HEK293 (cell line): ENCODE measurements around the gene INO80E.

ENCODE experiments used
- BCL11A ChIP-seq: fragments of 450-650 bp; formaldehyde crosslinking; IDR thresholded peaks from 2 replicates; pipeline ENCODE4 v1.5.1; 2016; ENCODE audit warnings: low read depth, missing biosample characterization, missing genetic modification characterization
- BCL11B ChIP-seq: fragments of 450-650 bp; formaldehyde crosslinking; IDR thresholded peaks from 2 replicates; pipeline ENCODE4 v1.5.1; 2016; ENCODE audit warnings: low read depth, missing biosample characterization, missing genetic modification characterization
- ELK4 ChIP-seq: IDR thresholded peaks from 2 replicates; pipeline ENCODE4 v1.6.1; 2011; ENCODE audit warnings: mild to moderate bottlenecking, low read depth, low read length, borderline replicate concordance
- MYNN ChIP-seq: fragments of 450-650 bp; formaldehyde crosslinking; IDR thresholded peaks from 2 replicates; pipeline ENCODE4 v1.5.1; 2016; ENCODE audit warnings: missing biosample characterization, missing genetic modification characterization, borderline replicate concordance
- SP2 ChIP-seq: fragments of 450-650 bp; formaldehyde crosslinking; IDR thresholded peaks from 2 replicates; pipeline ENCODE4 v1.5.1; 2016; ENCODE audit warnings: missing biosample characterization, missing genetic modification characterization
- WT1 ChIP-seq: fragments of 450-650 bp; formaldehyde crosslinking; IDR thresholded peaks from 2 replicates; pipeline ENCODE4 v1.5.1; 2016; ENCODE audit warnings: missing biosample characterization, missing genetic modification characterization
- ZBTB1 ChIP-seq: fragments of 450-650 bp; formaldehyde crosslinking; IDR thresholded peaks from 2 replicates; pipeline ENCODE4 v1.5.1; 2016; ENCODE audit warnings: missing biosample characterization, missing genetic modification characterization
- ZBTB17 ChIP-seq: fragments of 450-650 bp; formaldehyde crosslinking; IDR thresholded peaks from 2 replicates; pipeline ENCODE4 v1.5.1; 2016; ENCODE audit warnings: missing biosample characterization, missing genetic modification characterization
- ZBTB20 ChIP-seq: fragments of 450-650 bp; formaldehyde crosslinking; IDR thresholded peaks from 2 replicates; pipeline ENCODE4 v1.5.1; 2016; ENCODE audit warnings: missing biosample characterization, missing genetic modification characterization
- ZFP69B ChIP-seq: fragments of 450-650 bp; formaldehyde crosslinking; IDR thresholded peaks from 2 replicates; pipeline ENCODE4 v1.5.1; 2016; ENCODE audit warnings: missing biosample characterization, missing genetic modification characterization
- ZNF133 ChIP-seq: fragments of 450-650 bp; formaldehyde crosslinking; IDR thresholded peaks from 2 replicates; pipeline ENCODE4 v1.5.1; 2016; ENCODE audit warnings: missing biosample characterization, missing genetic modification characterization
- ZNF16 ChIP-seq: fragments of 450-650 bp; formaldehyde crosslinking; IDR thresholded peaks from 2 replicates; pipeline ENCODE4 v1.5.1; 2016; ENCODE audit warnings: low read depth, missing biosample characterization, missing genetic modification characterization
- ZNF174 ChIP-seq: fragments of 450-650 bp; formaldehyde crosslinking; IDR thresholded peaks from 2 replicates; pipeline ENCODE4 v1.5.0; 2017; ENCODE audit warnings: missing biosample characterization, mild to moderate bottlenecking, missing genetic modification characterization
- ZNF23 ChIP-seq: fragments of 450-650 bp; formaldehyde crosslinking; IDR thresholded peaks from 2 replicates; pipeline ENCODE4 v1.5.1; 2016; ENCODE audit warnings: missing biosample characterization, missing genetic modification characterization, borderline replicate concordance
- ZNF354C ChIP-seq: fragments of 450-650 bp; formaldehyde crosslinking; IDR thresholded peaks from 2 replicates; pipeline ENCODE4 v1.5.1; 2016; ENCODE audit warnings: missing biosample characterization, missing genetic modification characterization, low read depth, borderline replicate concordance
- ZNF37A ChIP-seq: fragments of 450-650 bp; IDR thresholded peaks from 2 replicates; pipeline ENCODE4 v1.5.1; 2018; ENCODE audit warnings: missing biosample characterization, missing genetic modification characterization
- ZNF513 ChIP-seq: fragments of 450-650 bp; IDR thresholded peaks from 2 replicates; pipeline ENCODE4 v1.5.1; 2018; ENCODE audit warnings: missing biosample characterization, missing genetic modification characterization
- ZNF530 ChIP-seq: fragments of 450-650 bp; formaldehyde crosslinking; IDR thresholded peaks from 2 replicates; pipeline ENCODE4 v1.5.1; 2016; ENCODE audit warnings: low read depth, missing biosample characterization, missing genetic modification characterization
- ZNF548 ChIP-seq: fragments of 450-650 bp; formaldehyde crosslinking; IDR thresholded peaks from 2 replicates; pipeline ENCODE4 v1.5.1; 2016; ENCODE audit warnings: missing biosample characterization, missing genetic modification characterization
- TF ChIP-seq, protein P1 (sequence below): fragments of 450-650 bp; formaldehyde crosslinking; IDR thresholded peaks from 2 replicates; pipeline ENCODE4 v1.5.1; 2016; ENCODE audit warnings: missing biosample characterization, missing genetic modification characterization
- TF ChIP-seq, protein P2 (sequence below): fragments of 450-650 bp; formaldehyde crosslinking; IDR thresholded peaks from 2 replicates; pipeline ENCODE4 v1.5.0; 2017; ENCODE audit warnings: missing biosample characterization, missing genetic modification characterization, borderline replicate concordance
- TF ChIP-seq, protein P3 (sequence below): fragments of 450-650 bp; formaldehyde crosslinking; IDR thresholded peaks from 2 replicates; pipeline ENCODE4 v1.5.1; 2016; ENCODE audit warnings: missing biosample characterization, missing genetic modification characterization, borderline replicate concordance
- TF ChIP-seq, protein P4 (sequence below): fragments of 450-650 bp; formaldehyde crosslinking; IDR thresholded peaks from 2 replicates; pipeline ENCODE4 v1.5.1; 2017; ENCODE audit warnings: missing biosample characterization, missing genetic modification characterization

The INO80E gene

DNA sequence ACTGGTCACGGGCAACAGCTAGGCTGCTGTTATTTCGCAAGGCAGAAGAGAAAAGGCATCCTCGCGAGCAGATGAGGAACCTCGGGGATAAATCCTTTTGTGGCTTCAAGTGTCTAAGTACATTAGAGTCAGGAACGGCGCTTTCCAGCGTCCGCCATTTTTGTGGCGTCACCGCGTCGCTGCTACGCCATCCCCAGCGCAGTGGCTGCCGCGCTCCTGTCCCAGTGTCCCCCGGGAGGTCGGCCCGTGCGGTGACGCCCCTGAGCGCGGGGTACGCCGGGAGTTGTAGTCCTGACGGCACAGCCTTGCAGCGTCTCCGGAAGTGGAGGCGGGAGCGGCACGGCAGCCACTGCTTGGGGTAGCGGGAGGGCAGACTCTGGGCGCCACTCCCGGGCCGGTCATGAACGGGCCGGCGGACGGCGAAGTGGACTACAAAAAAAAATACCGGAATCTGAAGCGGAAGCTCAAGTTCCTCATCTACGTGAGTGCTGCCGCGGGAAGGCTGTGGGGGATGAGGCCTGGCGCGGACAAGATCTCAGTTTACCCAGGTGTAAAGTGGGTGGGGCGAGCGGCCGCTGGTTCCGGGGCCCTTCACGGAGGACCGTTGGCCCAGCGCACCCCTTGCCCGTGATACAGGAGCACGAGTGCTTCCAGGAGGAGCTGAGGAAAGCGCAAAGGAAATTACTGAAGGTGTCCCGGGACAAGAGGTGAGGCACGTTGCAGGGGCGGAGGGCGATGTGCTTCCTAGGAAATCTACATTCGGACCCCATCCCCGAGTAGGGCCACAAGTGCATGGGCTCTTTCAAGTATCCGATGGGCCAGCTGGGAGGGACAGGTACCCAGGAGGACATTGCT is at the start of gene INO80E (continued):
- TF ChIP-seq, protein P1, sequence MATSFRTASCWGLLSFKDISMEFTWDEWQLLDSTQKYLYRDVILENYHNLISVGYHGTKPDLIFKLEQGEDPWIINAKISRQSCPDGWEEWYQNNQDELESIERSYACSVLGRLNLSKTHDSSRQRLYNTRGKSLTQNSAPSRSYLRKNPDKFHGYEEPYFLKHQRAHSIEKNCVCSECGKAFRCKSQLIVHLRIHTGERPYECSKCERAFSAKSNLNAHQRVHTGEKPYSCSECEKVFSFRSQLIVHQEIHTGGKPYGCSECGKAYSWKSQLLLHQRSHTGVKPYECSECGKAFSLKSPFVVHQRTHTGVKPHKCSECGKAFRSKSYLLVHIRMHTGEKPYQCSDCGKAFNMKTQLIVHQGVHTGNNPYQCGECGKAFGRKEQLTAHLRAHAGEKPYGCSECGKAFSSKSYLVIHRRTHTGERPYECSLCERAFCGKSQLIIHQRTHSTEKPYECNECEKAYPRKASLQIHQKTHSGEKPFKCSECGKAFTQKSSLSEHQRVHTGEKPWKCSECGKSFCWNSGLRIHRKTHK (tag by site-specific recombination) = no peak
- TF ChIP-seq ZNF174 (tag by site-specific recombination) (no peak), ZNF548 (tag by site-specific recombination) (peak; percentile 80; the same call in 1 of the 2 replicates), ZBTB20 (peak; percentile 100), ZNF513 (tag by site-specific recombination) (no peak; the same call in 1 of the 2 replicates), MYNN (no peak), ZNF16 (0 out of 2 replicates have a peak, but pooled peaks have one; percentile 32), ZNF354C (tag by site-specific recombination) (no peak), ZBTB17 (tag by site-specific recombination) (peak; percentile 86), SP2 (tag by site-specific recombination) (peak; percentile 86), ZNF23 (no peak), ZFP69B (tag by site-specific recombination) (no peak; the same call in 1 of the 2 replicates), WT1 (tag by site-specific recombination) (0 out of 2 replicates have a peak, but pooled peaks have one; percentile 41), BCL11B (0 out of 2 replicates have a peak, but pooled peaks have one; percentile 14), ZNF530 (tag by site-specific recombination) (no peak), ZNF37A (tag by site-specific recombination) (no peak), ELK4 (no peak), ZBTB1 (tag by site-specific recombination) (no peak), BCL11A (tag by site-specific recombination) (no peak), ZNF133 (0 out of 2 replicates have a peak, but pooled peaks have one; percentile 16)
- TF ChIP-seq, protein P2, sequence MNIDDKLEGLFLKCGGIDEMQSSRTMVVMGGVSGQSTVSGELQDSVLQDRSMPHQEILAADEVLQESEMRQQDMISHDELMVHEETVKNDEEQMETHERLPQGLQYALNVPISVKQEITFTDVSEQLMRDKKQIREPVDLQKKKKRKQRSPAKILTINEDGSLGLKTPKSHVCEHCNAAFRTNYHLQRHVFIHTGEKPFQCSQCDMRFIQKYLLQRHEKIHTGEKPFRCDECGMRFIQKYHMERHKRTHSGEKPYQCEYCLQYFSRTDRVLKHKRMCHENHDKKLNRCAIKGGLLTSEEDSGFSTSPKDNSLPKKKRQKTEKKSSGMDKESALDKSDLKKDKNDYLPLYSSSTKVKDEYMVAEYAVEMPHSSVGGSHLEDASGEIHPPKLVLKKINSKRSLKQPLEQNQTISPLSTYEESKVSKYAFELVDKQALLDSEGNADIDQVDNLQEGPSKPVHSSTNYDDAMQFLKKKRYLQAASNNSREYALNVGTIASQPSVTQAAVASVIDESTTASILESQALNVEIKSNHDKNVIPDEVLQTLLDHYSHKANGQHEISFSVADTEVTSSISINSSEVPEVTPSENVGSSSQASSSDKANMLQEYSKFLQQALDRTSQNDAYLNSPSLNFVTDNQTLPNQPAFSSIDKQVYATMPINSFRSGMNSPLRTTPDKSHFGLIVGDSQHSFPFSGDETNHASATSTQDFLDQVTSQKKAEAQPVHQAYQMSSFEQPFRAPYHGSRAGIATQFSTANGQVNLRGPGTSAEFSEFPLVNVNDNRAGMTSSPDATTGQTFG (tag by site-specific recombination) = no peak
- TF ChIP-seq, protein P3, sequence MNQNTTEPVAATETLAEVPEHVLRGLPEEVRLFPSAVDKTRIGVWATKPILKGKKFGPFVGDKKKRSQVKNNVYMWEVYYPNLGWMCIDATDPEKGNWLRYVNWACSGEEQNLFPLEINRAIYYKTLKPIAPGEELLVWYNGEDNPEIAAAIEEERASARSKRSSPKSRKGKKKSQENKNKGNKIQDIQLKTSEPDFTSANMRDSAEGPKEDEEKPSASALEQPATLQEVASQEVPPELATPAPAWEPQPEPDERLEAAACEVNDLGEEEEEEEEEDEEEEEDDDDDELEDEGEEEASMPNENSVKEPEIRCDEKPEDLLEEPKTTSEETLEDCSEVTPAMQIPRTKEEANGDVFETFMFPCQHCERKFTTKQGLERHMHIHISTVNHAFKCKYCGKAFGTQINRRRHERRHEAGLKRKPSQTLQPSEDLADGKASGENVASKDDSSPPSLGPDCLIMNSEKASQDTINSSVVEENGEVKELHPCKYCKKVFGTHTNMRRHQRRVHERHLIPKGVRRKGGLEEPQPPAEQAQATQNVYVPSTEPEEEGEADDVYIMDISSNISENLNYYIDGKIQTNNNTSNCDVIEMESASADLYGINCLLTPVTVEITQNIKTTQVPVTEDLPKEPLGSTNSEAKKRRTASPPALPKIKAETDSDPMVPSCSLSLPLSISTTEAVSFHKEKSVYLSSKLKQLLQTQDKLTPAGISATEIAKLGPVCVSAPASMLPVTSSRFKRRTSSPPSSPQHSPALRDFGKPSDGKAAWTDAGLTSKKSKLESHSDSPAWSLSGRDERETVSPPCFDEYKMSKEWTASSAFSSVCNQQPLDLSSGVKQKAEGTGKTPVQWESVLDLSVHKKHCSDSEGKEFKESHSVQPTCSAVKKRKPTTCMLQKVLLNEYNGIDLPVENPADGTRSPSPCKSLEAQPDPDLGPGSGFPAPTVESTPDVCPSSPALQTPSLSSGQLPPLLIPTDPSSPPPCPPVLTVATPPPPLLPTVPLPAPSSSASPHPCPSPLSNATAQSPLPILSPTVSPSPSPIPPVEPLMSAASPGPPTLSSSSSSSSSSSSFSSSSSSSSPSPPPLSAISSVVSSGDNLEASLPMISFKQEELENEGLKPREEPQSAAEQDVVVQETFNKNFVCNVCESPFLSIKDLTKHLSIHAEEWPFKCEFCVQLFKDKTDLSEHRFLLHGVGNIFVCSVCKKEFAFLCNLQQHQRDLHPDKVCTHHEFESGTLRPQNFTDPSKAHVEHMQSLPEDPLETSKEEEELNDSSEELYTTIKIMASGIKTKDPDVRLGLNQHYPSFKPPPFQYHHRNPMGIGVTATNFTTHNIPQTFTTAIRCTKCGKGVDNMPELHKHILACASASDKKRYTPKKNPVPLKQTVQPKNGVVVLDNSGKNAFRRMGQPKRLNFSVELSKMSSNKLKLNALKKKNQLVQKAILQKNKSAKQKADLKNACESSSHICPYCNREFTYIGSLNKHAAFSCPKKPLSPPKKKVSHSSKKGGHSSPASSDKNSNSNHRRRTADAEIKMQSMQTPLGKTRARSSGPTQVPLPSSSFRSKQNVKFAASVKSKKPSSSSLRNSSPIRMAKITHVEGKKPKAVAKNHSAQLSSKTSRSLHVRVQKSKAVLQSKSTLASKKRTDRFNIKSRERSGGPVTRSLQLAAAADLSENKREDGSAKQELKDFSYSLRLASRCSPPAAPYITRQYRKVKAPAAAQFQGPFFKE (tag by site-specific recombination) = no peak
- TF ChIP-seq, protein P4, sequence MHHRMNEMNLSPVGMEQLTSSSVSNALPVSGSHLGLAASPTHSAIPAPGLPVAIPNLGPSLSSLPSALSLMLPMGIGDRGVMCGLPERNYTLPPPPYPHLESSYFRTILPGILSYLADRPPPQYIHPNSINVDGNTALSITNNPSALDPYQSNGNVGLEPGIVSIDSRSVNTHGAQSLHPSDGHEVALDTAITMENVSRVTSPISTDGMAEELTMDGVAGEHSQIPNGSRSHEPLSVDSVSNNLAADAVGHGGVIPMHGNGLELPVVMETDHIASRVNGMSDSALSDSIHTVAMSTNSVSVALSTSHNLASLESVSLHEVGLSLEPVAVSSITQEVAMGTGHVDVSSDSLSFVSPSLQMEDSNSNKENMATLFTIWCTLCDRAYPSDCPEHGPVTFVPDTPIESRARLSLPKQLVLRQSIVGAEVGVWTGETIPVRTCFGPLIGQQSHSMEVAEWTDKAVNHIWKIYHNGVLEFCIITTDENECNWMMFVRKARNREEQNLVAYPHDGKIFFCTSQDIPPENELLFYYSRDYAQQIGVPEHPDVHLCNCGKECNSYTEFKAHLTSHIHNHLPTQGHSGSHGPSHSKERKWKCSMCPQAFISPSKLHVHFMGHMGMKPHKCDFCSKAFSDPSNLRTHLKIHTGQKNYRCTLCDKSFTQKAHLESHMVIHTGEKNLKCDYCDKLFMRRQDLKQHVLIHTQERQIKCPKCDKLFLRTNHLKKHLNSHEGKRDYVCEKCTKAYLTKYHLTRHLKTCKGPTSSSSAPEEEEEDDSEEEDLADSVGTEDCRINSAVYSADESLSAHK (tag by site-specific recombination) = no peak
